Transverse colon (tissue), 4 donors: ENCODE data around the gene PCMTD2. TPM values are rescaled to one million over a fixed set of nuclear protein-coding genes. Genes with fewer than 3 reads are reported as not detected.
A peak's percentile ranks its signal among the peaks of the same experiment; 100 is the strongest.

Experiments
- DNase-seq: peaks from one replicate; pipeline ENCODE4 v3.0.0-alpha.2; 2019
- H3K27ac ChIP-seq, 4 donors: fragments of 200-600 bp; sonication (generic); 2 replicates each; pipeline ENCODE4 v1.5.1; 2016 to 2018; ENCODE audit warnings: inconsistent platforms in 4 of 4
- H3K27me3 ChIP-seq: fragments of 200-600 bp; sonication (generic); 2 replicates; pipeline ENCODE4 v1.5.1; 2017; ENCODE audit warnings: inconsistent platforms
- H3K36me3 ChIP-seq, 4 donors: fragments of 200-600 bp; sonication (generic); 2 replicates each; pipeline ENCODE4 v1.5.1; 2017 to 2019; ENCODE audit warnings: inconsistent platforms in 4 of 4
- H3K4me1 ChIP-seq, 4 donors: fragments of 200-600 bp; sonication (generic); 2 replicates each; pipeline ENCODE4 v1.5.1; 2017 to 2020; ENCODE audit warnings: inconsistent platforms in 4 of 4
- H3K4me3 ChIP-seq, 4 donors: fragments of 200-600 bp; sonication (generic); 1 replicate in 1 of 4; 2 replicates in 3 of 4; pipeline versions ENCODE4 v1.5.1 to v1.6.1; 2017 to 2019; ENCODE audit warnings: inconsistent platforms in 4 of 4
- H3K9me3 ChIP-seq, 2 donors: fragments of 200-600 bp; sonication (generic); 2 replicates each; pipeline ENCODE4 v1.5.1; 2017 to 2019; ENCODE audit warnings: inconsistent platforms in 2 of 2
- CTCF ChIP-seq, 5 experiments: fragments of 200-600 bp in 3 of 5; fragments of 450-650 bp in 2 of 5; sonication (generic) in 3 of 5; IDR thresholded peaks; 1 replicate in 2 of 5; 2 replicates in 3 of 5; pipeline ENCODE4 v1.5.1; 2016 to 2017; ENCODE audit warnings: antibody characterized with exemption in 5 of 5, inconsistent platforms in 3 of 5, mild to moderate bottlenecking in 2 of 5, moderate library complexity in 1 of 5
- EP300 ChIP-seq: sonication (generic); formaldehyde crosslinking; IDR thresholded peaks from one replicate; pipeline ENCODE4 v1.6.1; 2017; ENCODE audit warnings: antibody characterized with exemption, low read depth
- POLR2A ChIP-seq: fragments of 450-650 bp; IDR thresholded peaks from one replicate; pipeline ENCODE4 v1.6.1; 2016; ENCODE audit warnings: antibody characterized with exemption, mild to moderate bottlenecking, moderate library complexity
- POLR2AphosphoS5 ChIP-seq, 3 donors: sonication (generic); formaldehyde crosslinking; IDR thresholded peaks; one replicate each; pipeline ENCODE4 v1.6.1; 2016; ENCODE audit warnings: antibody characterized with exemption in 3 of 3
- WGBS, 2 donors: methylation state at CpG; one replicate each; pipeline ENCODE4 v1.1.5; 2018; ENCODE audit warnings: low coverage in 1 of 2; 5-methylcytosine and 5-hydroxymethylcytosine counted together
- in situ Hi-C, 4 donors: fragments of 200-750 bp; cut with MboI; loops; one replicate each; pipeline versions ENCODE4 v1.15.0 to v1.15.1; 2017; ENCODE audit warnings: low sequenced_read_pairs in 3 of 4, low pct_ligation_motif_present in 1 of 4, low pct_unique_long_range_greater_than_20kb in 1 of 4
- intact Hi-C: fragments of 100-400 bp; cut with DNase I; formaldehyde crosslinking; loops from one replicate; pipeline ENCODE4 v1.15.1; 2023; ENCODE audit warnings: low total_unique reads
- total RNA-seq, 4 donors: library from RNA; depleted of rRNA; stranded (reverse); fragments of >200 nt; gene quantifications; one replicate each; pipeline ENCODE4 v1.1.0, GENCODE V29; 2016

The PCMTD2 gene
- total RNA-seq, 4 donors from 2014 or later: 17.6 to 55.3 (median 34.2) TPM

- TF ChIP-seq CTCF (IDR thresholded peaks at IDR 0.05): no peak
- TF ChIP-seq EP300: no peak
- no peak for TF ChIP-seq POLR2AphosphoS5 (IDR thresholded peaks at IDR 0.05)
- no peak for TF ChIP-seq POLR2A
- peaks cover 4 to 38% (median 18%) of the 10 kb centered on the region in 4 donors for H3K4me1 ChIP-seq
- no peaks in the 10 kb centered on the region for H3K27me3 ChIP-seq
- no peak for DNase-seq
- no peak overlapping the region for H3K4me3 ChIP-seq
- no peaks in the 10 kb centered on the region for H3K36me3 ChIP-seq
- intact Hi-C loops: no loop called here
- in situ Hi-C loops: no loop called here
- H3K27ac ChIP-seq: no peak overlapping the region
- 88 to 91% methylated on average over 9 of the region's 9 CpGs for WGBS, 2 donors
- H3K9me3 ChIP-seq: no peaks in the 10 kb centered on the region
Measured at GRCh38 chr20:64258071-64258823, 2.7 kb downstream of the PCMTD2 start.

- no peak for DNase-seq
- peaks cover 0 to 2% (median 0%) of the 10 kb centered on the region in 4 donors for H3K36me3 ChIP-seq
- intact Hi-C loops: no loop called here
- no peaks in the 10 kb centered on the region for H3K9me3 ChIP-seq
- H3K4me3 ChIP-seq: no peak overlapping the region
- peak overlapping the region in 1 of 4 donors; percentile 59 for H3K27ac ChIP-seq
- WGBS, 2 donors: 64 to 73% methylated on average over 6 of the region's 6 CpGs
- TF ChIP-seq POLR2A (no peak), EP300 (no peak), CTCF (IDR thresholded peaks at IDR 0.05) (no peak), POLR2AphosphoS5 (IDR thresholded peaks at IDR 0.05) (no peak)
- in situ Hi-C loops: no loop called here
- no peaks in the 10 kb centered on the region for H3K27me3 ChIP-seq
- H3K4me1 ChIP-seq: peaks cover 4 to 34% (median 15%) of the 10 kb centered on the region in 4 donors
Measured at GRCh38 chr20:64260239-64260638, 4.7 kb downstream of the PCMTD2 start.

- Histone ChIP-seq H3K9me3 (no peaks in the 10 kb centered on the region), H3K27ac (peak overlapping the region in 3 of 4 donors; percentile 32 to 59 (median 40)), H3K4me3 (no peak overlapping the region), H3K27me3 (no peaks in the 10 kb centered on the region), H3K36me3 (peaks cover 0 to 5% (median 2%) of the 10 kb centered on the region in 4 donors), H3K4me1 (peaks cover 4 to 33% (median 14%) of the 10 kb centered on the region in 4 donors)
- in situ Hi-C loops: no loop called here
- intact Hi-C loops: no loop called here
- WGBS, 2 donors: 38 to 65% methylated on average over 9 of the region's 9 CpGs
- DNase-seq: no peak
- peak in 2 of 3 donors; percentile 28 to 48 for TF ChIP-seq POLR2AphosphoS5 (IDR thresholded peaks at IDR 0.05)
- no peak for TF ChIP-seq CTCF (IDR thresholded peaks at IDR 0.05)
- no peak for TF ChIP-seq EP300
- TF ChIP-seq POLR2A: no peak
Measured at GRCh38 chr20:64261138-64261537, 5.6 kb downstream of the PCMTD2 start.

GRCh38 chr20:64264091-64264490, 8.5 kb downstream of the PCMTD2 start:
- H3K36me3 ChIP-seq: peaks cover 0 to 13% (median 3%) of the 10 kb centered on the region in 4 donors
- H3K4me3 ChIP-seq: no peak overlapping the region
- H3K27ac ChIP-seq: no peak overlapping the region
- WGBS, 2 donors: 79 to 84% methylated on average over 4 of the region's 4 CpGs
- peaks cover 0 to 12% (median 1%) of the 10 kb centered on the region in 4 donors for H3K4me1 ChIP-seq
- no peak for DNase-seq
- intact Hi-C loops: no loop called here
- no peaks in the 10 kb centered on the region for H3K27me3 ChIP-seq
- no peaks in the 10 kb centered on the region for H3K9me3 ChIP-seq
- TF ChIP-seq POLR2A (no peak), EP300 (no peak), POLR2AphosphoS5 (IDR thresholded peaks at IDR 0.05) (no peak), CTCF (IDR thresholded peaks at IDR 0.05) (no peak)
- in situ Hi-C loops: no loop called here
